ENCODE data around the gene MEGF11.

DNA sequence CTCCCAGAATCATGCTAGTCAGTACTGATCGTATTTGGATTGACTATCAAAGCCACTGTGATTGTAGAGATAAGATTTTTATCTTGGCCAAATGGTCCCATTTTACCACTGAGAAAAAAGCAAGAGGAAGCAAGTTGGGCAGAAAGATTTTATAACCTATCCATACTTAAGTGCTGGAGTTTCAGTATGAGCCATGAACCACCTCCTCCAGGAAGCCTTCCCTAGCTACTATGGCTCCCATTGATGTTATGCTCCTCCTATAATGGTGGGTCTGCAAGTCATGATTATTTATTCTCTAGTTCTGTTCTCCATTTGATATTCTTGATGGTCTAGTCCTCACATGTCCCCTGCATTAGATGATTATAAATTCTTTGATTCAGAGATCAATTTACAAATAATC lies 6.6 kb downstream of the MEGF11 start:
- TF ChIP-seq, protein P1, sequence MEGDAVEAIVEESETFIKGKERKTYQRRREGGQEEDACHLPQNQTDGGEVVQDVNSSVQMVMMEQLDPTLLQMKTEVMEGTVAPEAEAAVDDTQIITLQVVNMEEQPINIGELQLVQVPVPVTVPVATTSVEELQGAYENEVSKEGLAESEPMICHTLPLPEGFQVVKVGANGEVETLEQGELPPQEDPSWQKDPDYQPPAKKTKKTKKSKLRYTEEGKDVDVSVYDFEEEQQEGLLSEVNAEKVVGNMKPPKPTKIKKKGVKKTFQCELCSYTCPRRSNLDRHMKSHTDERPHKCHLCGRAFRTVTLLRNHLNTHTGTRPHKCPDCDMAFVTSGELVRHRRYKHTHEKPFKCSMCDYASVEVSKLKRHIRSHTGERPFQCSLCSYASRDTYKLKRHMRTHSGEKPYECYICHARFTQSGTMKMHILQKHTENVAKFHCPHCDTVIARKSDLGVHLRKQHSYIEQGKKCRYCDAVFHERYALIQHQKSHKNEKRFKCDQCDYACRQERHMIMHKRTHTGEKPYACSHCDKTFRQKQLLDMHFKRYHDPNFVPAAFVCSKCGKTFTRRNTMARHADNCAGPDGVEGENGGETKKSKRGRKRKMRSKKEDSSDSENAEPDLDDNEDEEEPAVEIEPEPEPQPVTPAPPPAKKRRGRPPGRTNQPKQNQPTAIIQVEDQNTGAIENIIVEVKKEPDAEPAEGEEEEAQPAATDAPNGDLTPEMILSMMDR (IDR thresholded peaks at IDR 0.05) = no peak
- no peak for TF ChIP-seq POLR2A (IDR thresholded peaks at IDR 0.05)
- TF ChIP-seq POLR2AphosphoS5 (IDR thresholded peaks at IDR 0.05; ENCODE audit: insufficient read depth in 1 of 2, low read depth in 1 of 2) = no peak
